Activated naive CD4-positive, alpha-beta T cell treated with anti-CD3 and anti-CD28 coated beads, Interleukin-2, amount 50 U/mL, for 16 hours (primary cell): ENCODE data around the gene SPACA6.

Experiments
- DNase-seq: peaks from one replicate; pipeline ENCODE4 v3.0.0-alpha.2; 2020

The SPACA6 gene

DNA sequence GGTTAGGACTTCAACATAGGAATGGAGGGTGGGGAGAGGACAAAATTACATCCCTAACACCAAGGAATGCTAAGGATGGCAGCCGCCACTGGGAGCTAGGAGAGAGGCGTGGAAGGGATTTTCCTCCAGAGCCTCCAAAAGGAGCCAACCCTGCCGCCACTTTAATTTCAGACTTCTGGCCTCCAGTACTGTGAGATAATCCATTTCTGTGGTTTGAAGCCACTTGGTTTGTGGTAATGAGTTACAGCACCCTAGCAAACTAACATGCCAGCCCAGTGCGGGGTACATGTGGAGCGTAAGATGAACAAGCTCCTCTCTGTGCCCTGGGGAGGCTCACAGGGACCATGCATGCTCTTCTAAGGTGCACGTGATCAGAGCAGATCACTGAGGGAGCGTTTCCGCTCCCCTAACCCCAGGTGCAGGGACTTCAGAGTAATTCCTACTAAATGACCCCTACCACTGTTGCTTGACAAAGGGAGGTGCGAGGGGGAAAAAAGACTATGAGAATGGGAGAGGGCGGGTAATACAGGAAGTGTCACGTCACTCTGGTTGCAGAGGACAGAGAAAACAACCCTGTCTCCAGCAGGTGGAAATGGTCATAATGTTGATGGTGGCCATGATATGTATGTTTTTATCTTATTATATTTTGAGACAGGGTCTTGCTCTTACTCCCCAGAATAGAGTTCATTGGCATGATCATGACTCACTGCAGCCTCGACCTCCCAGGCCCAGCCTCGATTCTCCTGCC lies 46.5 kb downstream of the SPACA6 start:
- DNase-seq: no peak

GRCh38 chr19:51740356-51740755 lies 47.2 kb downstream of the SPACA6 start:
- DNase-seq: no peak

- no peak for DNase-seq
These were observed 49.7 kb downstream of the SPACA6 start for GRCh38 chr19:51742789-51743188.

GRCh38 chr19:51743405-51743804 lies 50.3 kb downstream of the SPACA6 start:
- DNase-seq: no peak

DNA sequence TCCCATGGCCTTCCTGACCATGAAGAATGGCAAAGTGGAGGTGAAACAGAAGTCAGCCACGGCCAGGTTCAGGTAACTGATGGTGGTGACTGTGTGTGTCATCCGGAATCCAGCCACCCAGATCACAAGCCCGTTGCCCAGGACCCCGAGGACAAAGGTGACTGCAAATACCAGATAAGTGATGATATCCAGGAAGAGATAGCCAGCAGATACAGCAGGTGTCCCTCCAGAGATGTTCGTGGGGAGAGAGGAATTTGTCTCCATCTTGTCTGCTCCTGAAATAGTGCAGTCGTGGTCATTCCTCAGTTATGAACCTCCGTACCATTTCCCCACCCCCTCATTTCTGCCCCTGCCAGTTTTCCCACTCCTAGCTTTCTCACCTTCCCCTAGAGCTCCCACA lies 53.6 kb downstream of the SPACA6 start:
- DNase-seq: no peak

GRCh38 chr19:51749979-51750378 lies 56.8 kb downstream of the SPACA6 start:
- DNase-seq: no peak

- no peak for DNase-seq
These were observed 57.4 kb downstream of the SPACA6 start for GRCh38 chr19:51750400-51751094.

DNA sequence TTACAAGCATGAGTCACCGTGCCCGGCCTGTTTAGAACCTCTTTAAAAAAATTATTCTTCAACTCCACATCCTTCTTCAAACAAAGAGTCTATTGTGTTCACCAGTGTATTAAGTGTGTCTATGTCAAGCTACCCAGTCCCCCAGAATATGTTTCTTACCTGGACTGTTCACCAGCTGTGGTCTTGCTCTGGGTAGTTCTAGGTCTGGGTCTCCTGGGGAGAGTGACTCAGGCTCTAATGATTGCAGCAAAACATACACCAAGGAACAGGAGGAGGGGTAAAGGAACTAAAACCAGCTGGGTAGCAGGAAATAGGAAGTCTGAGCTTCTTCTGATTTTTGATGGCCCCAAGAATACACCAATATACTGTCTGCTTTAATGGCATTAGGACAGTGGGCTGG lies 58.5 kb downstream of the SPACA6 start, which contains the start of gene FPR1:
TSS of gene FPR1 (minus strand) at position 224 of the 400 bp plus-strand sequence. CDS start 4,884 bp downstream, outside the sequence.
- no peak for DNase-seq

DNA sequence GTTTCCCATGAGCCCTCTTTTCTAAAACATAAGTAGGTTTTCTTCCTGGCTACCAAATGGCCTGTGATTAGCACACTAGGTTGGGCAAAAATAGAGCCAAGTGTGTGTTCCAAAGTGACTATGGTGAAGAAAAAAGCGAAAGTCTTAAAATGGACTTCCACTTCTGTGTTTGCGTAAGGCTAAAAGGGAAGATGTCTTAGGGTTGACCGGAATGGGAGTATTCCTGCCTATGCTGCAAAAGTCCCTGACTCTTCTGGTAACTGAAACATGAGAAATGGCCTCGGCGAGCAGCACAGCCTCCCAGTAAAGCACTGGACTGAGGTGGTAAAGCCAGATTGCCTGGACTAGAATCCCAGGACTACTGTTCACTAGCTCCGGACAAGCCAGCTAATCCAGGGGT lies 61.0 kb downstream of the SPACA6 start:
- no peak for DNase-seq

DNA sequence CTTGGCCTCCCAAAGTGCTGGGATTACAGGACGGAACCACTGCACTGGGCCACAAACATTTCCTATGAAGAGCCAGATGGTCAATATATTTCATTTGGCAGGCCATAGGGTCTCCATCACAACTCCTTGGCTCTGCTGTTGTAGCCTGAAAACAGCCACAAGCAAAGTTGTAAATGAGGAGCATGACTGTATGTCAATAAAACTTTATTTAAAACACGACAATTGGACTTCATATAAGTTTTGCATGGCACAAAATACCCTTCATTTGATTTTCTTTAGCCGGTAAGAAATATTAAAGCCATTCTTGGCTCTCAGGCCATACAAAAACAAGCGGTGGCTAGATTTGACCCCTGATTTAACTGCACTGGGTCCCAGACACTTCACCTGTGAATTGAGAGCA lies 61.6 kb downstream of the SPACA6 start:
- DNase-seq: no peak
